ENCODE data around the gene NOSTRIN.
"Not testable (repeated sequence)": the region's sequence is repeated elsewhere in the genome, so short reads cannot be mapped to it uniquely, and the experiment has no call there.

DNA sequence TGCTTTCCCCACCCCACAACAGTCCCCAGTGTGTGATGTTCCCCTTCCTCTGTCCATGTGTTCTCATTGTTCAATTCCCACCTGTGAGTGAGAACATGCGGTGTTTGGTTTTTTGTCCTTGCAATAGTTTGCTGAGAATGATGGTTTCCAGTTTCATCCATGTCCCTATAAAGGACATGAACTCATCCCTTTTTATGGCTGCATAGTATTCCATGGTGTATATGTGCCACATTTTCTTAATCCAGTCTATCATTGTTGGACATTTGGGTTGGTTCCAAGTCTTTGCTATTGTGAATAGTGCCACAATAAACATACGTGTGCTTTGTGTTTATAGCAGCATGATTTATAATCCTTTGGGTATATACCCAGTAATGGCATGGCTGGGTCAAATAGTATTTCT lies 11.3 kb upstream of the NOSTRIN start:
- TF ChIP-seq CTCF (conservative IDR thresholded peaks at IDR 0.05; ENCODE audit: low read length); EZH2phosphoT487 (IDR thresholded peaks at IDR 0.05; ENCODE audit: borderline replicate concordance, low read depth, low read length): not testable (repeated sequence)

Data from OCI-LY7 (cell line).